K562 (cell line): ENCODE measurements around the gene OR4D6. TPM values are rescaled to one million over a fixed set of nuclear protein-coding genes. Genes with fewer than 3 reads are reported as not detected.

Experiments used
- ATF3 ChIP-seq, 2 experiments: fragments of 450-650 bp in 1 of 2; sonication (generic) in 1 of 2; formaldehyde crosslinking in 1 of 2; IDR thresholded peaks in 1 of 2; conservative IDR thresholded peaks in 1 of 2; 2 replicates each; pipeline versions ENCODE4 v1.6.1 to v1.8.1; 2016 to 2023; ENCODE audit warnings: mild to moderate bottlenecking in 2 of 2, moderate library complexity in 2 of 2, inconsistent platforms in 1 of 2, missing genetic modification reagents in 1 of 2
- CEBPB ChIP-seq: fragments of 450-650 bp; IDR thresholded peaks from 2 replicates; pipeline ENCODE4 v1.6.1; 2016; ENCODE audit warnings: missing genetic modification characterization, missing compliant biosample characterization
- NR4A1 ChIP-seq, 2 experiments: fragments of 250-450 bp in 1 of 2; fragments of 450-650 bp in 1 of 2; sonication (Bioruptor Pico) in 1 of 2; IDR thresholded peaks; 2 replicates each; pipeline versions ENCODE4 v1.4.0 to v1.6.1; 2016 to 2020; ENCODE audit warnings: mild to moderate bottlenecking in 2 of 2, missing compliant biosample characterization in 1 of 2, missing genetic modification characterization in 1 of 2, moderate library complexity in 1 of 2
- SMC3 ChIP-seq: conservative IDR thresholded peaks from 2 replicates; pipeline ENCODE4 v1.6.1; 2011; ENCODE audit warnings: low read depth, low read length, improper control_type of control experiment; ENCODE audit not compliant: insufficient read depth
- ZNF431 ChIP-seq: sonication (generic); formaldehyde crosslinking; IDR thresholded peaks from 2 replicates; pipeline ENCODE4 v1.8.0; 2022; ENCODE audit warnings: mild to moderate bottlenecking, missing genetic modification reagents
- ZNF76 ChIP-seq: fragments of 250-450 bp; sonication (Bioruptor Pico); IDR thresholded peaks from 2 replicates; pipeline ENCODE4 v1.4.0; 2020; ENCODE audit warnings: mild to moderate bottlenecking, moderate library complexity, borderline replicate concordance
- ZNF785 ChIP-seq: fragments of 250-450 bp; sonication (Bioruptor Pico); IDR thresholded peaks from 2 replicates; pipeline ENCODE4 v1.4.0; 2020; ENCODE audit warnings: mild to moderate bottlenecking
- polyA plus RNA-seq, 8 experiments: library from polyadenylated mRNA; depleted of rRNA in 4 of 8; stranded (reverse) in 5 of 8; unstranded in 3 of 8; fragments of >200 nt; fragmentation: Nextera tagmentation in 2 of 8; fragmentation: Illumina TruSeq in 1 of 8; extraction: Ambion mirVana in 2 of 8; extraction: Trizol in 1 of 8; gene quantifications; 2 replicates each; pipeline versions ENCODE4 v1.2.1 to v1.2.3, GENCODE V29; 2011 to 2014; ENCODE audit warnings: inconsistent platforms in 1 of 8, missing spikeins in 1 of 8
- total RNA-seq, 7 experiments: library from RNA; depleted of rRNA in 6 of 7; stranded (reverse); fragments of >200 nt in 6 of 7; fragmentation: Illumina TruSeq in 2 of 7; extraction: Trizol in 2 of 7; gene quantifications; 2 replicates each; pipeline versions ENCODE4 v1.2.1 to v1.2.3, GENCODE V29; 2011 to 2021; ENCODE audit warnings: low replicate concordance in 1 of 7
- TF ChIP-seq, protein P1 (sequence below): fragments of 450-650 bp; formaldehyde crosslinking; IDR thresholded peaks from 2 replicates; pipeline ENCODE4 v1.4.0; 2020; ENCODE audit warnings: mild to moderate bottlenecking, moderate library complexity
- TF ChIP-seq, protein P2 (sequence below): fragments of 250-450 bp; sonication (Bioruptor Pico); IDR thresholded peaks from 2 replicates; pipeline ENCODE4 v1.8.0; 2022; ENCODE audit warnings: moderate library complexity, mild to moderate bottlenecking, inconsistent platforms
- TF ChIP-seq, protein P3 (sequence below): IDR thresholded peaks from 3 replicates; pipeline ENCODE4 v1.6.1; 2011; ENCODE audit warnings: borderline replicate concordance, mild to moderate bottlenecking, moderate library complexity; ENCODE audit not compliant: insufficient read length; ENCODE audit errors: extremely low read depth
- TF ChIP-seq, protein P4 (sequence below): fragments of 250-450 bp; sonication (Bioruptor Pico); IDR thresholded peaks from 2 replicates; pipeline ENCODE4 v1.5.0; 2021
- TF ChIP-seq, protein P5 (sequence below): fragments of 450-650 bp; formaldehyde crosslinking; IDR thresholded peaks from 2 replicates; pipeline ENCODE4 v1.4.0; 2020; ENCODE audit warnings: mild to moderate bottlenecking, moderate library complexity

OR4D6 gene
- total and polyA plus RNA-seq, 9 of the 15 experiments (the other 6 are each of a cell fraction or from before 2014, with no cell fraction given): not detected

DNA sequence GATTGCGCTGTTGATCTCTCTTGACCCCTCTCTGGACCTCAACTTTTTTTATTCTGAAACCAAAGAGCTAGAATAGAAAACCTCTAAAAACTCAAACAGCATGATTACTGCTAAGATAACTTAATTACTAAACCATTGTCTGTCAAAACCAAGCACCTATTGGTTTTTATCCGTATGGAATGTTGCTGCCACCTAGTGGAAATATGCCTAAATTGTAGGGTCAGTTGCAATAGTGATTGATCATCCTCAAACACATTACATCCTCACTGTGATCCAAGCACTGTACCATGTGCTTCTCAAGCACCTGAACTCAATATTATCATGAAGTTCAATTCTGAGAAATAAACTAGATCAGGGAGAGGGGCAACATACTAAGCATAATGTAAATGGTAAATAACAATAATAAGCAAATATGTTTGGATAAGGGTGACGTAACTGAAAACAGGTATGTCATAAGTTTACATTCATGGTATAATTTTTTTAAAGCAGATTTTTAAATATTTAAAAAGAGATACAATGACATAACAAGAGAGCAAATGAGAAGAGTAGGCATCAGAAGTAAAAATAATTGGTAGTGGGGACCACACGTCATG, 26.7 kb upstream of the OR4D6 start (continued):
- TF ChIP-seq, protein P1, sequence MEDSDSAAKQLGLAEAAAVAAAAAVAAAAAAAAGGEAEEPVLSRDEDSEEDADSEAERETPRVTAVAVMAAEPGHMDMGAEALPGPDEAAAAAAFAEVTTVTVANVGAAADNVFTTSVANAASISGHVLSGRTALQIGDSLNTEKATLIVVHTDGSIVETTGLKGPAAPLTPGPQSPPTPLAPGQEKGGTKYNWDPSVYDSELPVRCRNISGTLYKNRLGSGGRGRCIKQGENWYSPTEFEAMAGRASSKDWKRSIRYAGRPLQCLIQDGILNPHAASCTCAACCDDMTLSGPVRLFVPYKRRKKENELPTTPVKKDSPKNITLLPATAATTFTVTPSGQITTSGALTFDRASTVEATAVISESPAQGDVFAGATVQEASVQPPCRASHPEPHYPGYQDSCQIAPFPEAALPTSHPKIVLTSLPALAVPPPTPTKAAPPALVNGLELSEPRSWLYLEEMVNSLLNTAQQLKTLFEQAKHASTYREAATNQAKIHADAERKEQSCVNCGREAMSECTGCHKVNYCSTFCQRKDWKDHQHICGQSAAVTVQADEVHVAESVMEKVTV (CRISPR knock-in tag): no peak; the same call in 1 of the 2 replicates
- TF ChIP-seq, protein P2, sequence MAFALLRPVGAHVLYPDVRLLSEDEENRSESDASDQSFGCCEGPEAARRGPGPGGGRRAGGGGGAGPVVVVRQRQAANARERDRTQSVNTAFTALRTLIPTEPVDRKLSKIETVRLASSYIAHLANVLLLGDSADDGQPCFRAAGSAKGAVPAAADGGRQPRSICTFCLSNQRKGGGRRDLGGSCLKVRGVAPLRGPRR (CRISPR knock-in tag): no peak
- TF ChIP-seq, protein P3, sequence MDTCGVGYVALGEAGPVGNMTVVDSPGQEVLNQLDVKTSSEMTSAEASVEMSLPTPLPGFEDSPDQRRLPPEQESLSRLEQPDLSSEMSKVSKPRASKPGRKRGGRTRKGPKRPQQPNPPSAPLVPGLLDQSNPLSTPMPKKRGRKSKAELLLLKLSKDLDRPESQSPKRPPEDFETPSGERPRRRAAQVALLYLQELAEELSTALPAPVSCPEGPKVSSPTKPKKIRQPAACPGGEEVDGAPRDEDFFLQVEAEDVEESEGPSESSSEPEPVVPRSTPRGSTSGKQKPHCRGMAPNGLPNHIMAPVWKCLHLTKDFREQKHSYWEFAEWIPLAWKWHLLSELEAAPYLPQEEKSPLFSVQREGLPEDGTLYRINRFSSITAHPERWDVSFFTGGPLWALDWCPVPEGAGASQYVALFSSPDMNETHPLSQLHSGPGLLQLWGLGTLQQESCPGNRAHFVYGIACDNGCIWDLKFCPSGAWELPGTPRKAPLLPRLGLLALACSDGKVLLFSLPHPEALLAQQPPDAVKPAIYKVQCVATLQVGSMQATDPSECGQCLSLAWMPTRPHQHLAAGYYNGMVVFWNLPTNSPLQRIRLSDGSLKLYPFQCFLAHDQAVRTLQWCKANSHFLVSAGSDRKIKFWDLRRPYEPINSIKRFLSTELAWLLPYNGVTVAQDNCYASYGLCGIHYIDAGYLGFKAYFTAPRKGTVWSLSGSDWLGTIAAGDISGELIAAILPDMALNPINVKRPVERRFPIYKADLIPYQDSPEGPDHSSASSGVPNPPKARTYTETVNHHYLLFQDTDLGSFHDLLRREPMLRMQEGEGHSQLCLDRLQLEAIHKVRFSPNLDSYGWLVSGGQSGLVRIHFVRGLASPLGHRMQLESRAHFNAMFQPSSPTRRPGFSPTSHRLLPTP: no peak
- TF ChIP-seq SMC3 (peak; percentile 41; the same call in 1 of the 2 replicates), ZNF785 (CRISPR knock-in tag) (no peak), NR4A1 (CRISPR knock-in tag; IDR thresholded peaks at IDR 0.05) (no peak), NR4A1 (tag; IDR thresholded peaks at IDR 0.05) (no peak), CEBPB (peak; percentile 57), ZNF431 (no peak), ZNF76 (CRISPR knock-in tag) (no peak), ATF3 (IDR thresholded peaks at IDR 0.05) (no peak), ATF3 (CRISPR knock-in tag; conservative IDR thresholded peaks at IDR 0.05) (no peak)
- TF ChIP-seq, protein P4, sequence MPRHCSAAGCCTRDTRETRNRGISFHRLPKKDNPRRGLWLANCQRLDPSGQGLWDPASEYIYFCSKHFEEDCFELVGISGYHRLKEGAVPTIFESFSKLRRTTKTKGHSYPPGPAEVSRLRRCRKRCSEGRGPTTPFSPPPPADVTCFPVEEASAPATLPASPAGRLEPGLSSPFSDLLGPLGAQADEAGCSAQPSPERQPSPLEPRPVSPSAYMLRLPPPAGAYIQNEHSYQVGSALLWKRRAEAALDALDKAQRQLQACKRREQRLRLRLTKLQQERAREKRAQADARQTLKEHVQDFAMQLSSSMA (CRISPR knock-in tag): no peak
- TF ChIP-seq, protein P5, sequence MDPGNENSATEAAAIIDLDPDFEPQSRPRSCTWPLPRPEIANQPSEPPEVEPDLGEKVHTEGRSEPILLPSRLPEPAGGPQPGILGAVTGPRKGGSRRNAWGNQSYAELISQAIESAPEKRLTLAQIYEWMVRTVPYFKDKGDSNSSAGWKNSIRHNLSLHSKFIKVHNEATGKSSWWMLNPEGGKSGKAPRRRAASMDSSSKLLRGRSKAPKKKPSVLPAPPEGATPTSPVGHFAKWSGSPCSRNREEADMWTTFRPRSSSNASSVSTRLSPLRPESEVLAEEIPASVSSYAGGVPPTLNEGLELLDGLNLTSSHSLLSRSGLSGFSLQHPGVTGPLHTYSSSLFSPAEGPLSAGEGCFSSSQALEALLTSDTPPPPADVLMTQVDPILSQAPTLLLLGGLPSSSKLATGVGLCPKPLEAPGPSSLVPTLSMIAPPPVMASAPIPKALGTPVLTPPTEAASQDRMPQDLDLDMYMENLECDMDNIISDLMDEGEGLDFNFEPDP (CRISPR knock-in tag): no peak
